GM21825 (cell line): ENCODE results near the gene LANCL3.

Experiments
- ATAC-seq: cut with Tn5 transposase; IDR thresholded peaks from one replicate; pipeline ENCODE4 v1.9.1; 2021; ENCODE audit warnings: mild to moderate bottlenecking, moderate library complexity; ENCODE audit not compliant: unreplicated experiment

LANCL3 gene

DNA sequence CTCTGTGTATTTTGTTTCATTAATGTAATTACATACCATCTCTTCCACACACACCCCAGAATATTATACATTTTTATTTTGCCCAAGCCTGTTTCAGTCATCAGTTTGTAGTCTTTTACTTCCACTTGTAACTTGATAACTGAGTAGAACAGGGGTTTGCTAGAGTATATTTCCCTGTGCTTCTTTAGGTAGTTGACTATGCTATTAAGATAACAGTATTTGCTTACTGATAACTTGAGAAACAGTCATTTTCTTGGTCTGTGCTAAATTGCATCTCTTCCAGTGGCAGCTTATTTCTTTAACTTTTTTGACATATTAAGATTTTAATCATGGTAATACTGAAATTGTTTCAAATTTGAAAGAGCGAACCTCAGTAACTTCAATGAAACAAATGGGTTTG is 107.1 kb downstream of the LANCL3 start:
- ATAC-seq = no peak

- no peak for ATAC-seq
These were observed 107.8 kb downstream of the LANCL3 start for GRCh38 chrX:37679230-37679629.

DNA sequence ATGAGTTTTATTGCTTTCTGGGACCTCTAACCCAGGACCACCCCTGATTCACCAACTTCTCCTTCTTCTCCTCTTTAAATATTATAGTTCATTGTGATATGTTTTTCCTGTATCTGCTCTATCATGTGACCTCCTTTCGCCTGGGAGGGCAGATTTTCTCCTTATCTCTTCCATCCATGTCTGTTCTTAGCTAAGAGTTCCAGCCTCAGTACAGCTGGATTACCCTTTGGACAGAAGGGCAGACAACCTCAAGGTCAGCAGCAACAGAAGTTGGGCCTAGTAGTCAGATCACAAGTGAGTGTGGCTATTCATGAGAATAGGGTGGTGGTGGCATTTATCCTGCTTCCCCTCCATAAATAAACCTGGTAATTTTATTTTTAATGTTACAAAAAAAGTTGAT is 108.4 kb downstream of the LANCL3 start:
- no peak for ATAC-seq

DNA sequence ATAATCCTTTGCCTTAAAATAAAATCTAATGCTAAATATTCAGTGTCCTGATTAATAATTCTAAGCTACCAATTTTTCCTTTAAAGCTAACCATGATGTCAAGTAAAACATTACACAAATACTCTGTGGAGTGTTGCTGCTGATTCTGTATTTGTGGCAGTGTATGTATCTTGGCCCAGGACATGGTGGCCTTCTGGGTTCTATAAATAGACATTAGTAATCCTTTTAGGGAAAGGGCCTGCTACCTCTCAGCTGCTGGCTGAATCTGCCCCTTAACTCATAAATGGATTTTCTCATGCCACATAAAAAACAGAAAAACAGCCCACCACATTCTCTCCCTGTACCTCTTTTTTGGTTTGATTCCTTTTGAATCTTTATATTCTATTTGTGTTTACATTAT is 113.0 kb downstream of the LANCL3 start:
- no peak for ATAC-seq

DNA sequence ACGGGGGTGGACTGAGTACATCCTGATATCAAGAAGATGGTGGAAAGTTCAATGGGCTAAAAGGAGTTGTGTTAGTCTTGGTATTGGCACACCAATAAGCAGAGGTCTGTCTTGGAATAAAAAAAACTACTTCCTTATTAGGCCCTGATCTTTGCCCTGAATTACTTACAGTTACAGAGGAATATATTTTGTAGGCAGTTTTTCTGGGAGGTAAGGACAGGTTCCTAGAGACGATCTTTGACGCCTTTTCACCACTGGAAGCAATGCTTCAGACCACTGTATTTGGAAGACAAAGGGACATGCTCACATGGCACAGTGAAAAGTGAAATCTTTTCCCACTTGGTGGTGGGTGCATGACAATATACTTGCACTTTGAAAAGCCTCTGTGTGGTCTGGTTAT is 113.5 kb downstream of the LANCL3 start:
- ATAC-seq = no peak

GRCh38 chrX:37685381-37686359 is 114.2 kb downstream of the LANCL3 start, which contains the start of gene XK:
XK (plus strand) TSS chrX:37685791; CDS start chrX:37685962, 171 bp downstream.
- peak; percentile 65 for ATAC-seq

- no peak for ATAC-seq
These were observed 115.0 kb downstream of the LANCL3 start for GRCh38 chrX:37686369-37686995.

GRCh38 chrX:37686996-37687395 is 115.5 kb downstream of the LANCL3 start:
- no peak for ATAC-seq

GRCh38 chrX:37690119-37690518 is 118.7 kb downstream of the LANCL3 start:
- no peak for ATAC-seq

DNA sequence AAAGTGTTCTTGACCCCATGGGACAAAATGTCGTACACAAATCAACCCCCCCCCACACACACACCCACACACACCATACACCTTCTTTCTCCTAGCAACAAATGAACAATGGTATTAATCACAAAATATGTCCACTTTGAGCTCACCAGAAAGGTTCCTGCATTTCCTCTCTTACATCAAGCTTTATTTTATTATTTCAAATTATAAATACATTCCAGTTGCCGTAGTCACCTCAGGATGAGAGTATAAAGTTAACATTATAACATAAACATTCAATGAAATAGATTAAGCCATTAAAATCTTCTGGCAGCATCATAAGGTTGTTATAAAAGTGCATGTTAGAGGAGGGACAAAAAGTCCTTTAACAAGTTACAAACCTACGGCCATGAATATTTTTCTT is 121.5 kb downstream of the LANCL3 start:
- ATAC-seq = no peak

DNA sequence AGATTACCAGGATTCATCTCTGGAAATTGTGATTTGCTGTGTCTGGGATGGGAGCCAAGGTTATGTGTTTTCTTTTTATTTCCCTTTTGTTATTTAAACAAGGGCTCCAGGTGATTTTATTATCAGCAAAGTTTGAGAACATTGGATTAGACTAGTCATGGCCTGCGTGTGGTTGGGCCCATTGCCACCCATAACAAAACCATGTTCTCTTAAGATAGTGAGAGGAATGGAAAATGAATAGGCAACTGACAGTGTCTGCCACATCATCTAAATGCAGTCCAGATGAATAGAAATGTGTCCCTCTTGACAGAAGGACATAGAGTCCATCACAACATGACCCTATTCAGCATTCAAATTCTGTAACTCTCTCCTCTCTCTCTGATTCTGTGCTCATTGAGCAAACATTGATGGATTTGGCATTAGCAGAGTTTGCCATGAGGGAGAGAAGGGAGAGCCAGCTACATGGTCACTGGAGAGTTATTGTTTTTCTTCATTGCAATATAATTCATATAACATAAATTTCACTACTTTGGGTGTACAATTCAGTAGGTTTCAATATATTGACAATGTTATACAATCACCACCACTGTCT is 125.8 kb downstream of the LANCL3 start:
- no peak for ATAC-seq

- ATAC-seq = no peak
These were observed 130.1 kb downstream of the LANCL3 start for GRCh38 chrX:37701588-37701987.

DNA sequence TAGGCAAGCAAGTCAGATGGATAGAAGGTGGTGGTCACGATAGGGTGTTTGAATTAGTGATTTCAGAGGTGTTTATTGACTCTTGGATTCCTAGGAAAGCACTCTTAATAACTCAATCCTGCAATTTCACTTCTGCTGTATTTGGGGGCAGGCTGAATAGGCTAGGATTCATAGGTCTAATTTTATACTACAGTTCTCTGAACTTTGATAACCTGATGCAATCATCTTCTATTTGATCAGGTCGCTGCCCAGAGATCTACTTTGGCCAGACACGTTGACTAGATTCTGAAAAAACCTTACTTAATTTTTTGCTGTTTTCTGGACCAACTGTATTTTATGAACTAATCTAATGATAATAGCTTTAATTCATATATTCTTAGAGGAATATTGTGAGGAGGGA is 140.5 kb downstream of the LANCL3 start:
- ATAC-seq = no peak

DNA sequence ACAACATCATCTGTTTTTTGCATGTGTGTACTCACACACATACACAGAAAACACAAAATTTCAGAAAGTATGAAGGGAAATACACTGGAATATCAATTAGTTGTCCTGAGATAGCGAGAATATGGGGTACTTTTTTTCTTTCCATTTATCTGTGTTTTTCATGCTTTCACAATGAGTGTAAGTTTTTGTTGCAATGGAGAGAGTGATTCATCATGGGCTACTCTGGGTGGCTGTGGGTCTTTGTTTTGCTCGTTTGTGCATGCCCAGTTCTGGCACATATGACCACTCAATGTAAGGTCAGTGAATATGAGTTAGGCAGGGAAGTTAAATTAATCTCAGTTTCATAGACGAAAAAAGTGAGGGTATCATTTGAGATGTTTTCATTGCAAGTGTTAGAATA is 141.0 kb downstream of the LANCL3 start:
- no peak for ATAC-seq

DNA sequence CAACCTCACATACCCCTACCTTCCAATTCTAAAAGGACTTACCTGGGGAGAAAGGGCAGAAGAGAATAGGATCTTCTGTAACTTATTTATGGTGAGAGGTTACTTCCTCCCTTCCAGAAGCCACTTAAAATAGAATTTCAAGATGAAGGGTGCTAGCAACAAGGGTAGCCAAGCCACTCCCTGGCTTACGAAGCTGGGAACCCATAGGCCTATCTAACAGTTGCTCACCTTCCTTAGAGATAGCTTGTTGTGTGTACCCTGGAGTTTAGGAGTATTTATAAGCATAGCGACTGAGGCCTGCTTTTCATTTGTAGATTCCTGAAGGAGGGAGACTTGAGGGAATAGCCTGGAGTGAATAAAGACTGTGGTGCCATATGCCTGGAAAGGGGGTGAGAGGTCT is 143.0 kb downstream of the LANCL3 start:
- ATAC-seq = no peak

GRCh38 chrX:37716602-37717001 is 145.1 kb downstream of the LANCL3 start:
- no peak for ATAC-seq

DNA sequence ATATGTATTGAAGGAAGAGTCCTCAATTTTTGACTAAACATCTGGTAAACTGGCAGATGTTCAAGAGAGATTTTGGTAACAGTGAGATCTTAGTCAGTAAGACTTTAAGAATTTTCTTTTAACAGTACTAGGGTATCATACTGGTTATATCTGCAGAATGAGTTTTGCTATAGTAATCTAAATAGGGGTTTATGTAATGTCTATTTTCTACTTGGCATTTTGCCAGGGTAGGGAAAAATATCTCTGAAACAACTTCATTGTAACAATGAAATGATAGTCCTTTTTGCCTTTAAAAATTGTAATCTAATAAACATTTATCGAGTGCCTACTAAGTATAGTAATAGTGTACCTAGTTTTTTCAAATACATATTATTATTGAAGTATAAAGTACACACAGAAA is 146.2 kb downstream of the LANCL3 start:
- no peak for ATAC-seq

DNA sequence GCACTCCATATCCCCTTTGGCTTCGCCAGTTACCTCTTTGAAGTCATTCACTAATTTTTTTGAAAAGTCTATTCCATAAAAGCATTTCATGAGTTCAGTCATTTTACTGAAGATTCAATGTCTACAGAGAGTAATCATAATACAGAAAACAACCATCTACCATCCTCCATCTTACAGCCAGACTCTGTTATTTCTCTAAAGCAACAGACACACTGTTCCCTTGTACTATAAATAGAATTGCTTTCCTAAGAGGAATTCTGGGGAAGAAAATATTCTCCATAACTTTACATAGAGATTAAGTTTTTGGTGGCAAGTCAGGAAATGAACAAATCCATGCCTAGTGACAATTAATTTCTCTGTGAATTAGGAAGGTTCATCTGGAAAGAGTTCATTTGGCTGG is 151.1 kb downstream of the LANCL3 start:
- no peak for ATAC-seq

- ATAC-seq = no peak
These were observed 154.9 kb downstream of the LANCL3 start for GRCh38 chrX:37726346-37726745.
